SU-DHL-6 (cell line): ENCODE measurements around the gene SNX4.
"Not testable (repeated sequence)": the region's sequence is repeated elsewhere in the genome, so short reads cannot be mapped to it uniquely, and the experiment has no call there.

Source experiments
- H2AFZ ChIP-seq: fragments of 200-600 bp; sonication (generic); 2 replicates; pipeline ENCODE4 v1.6.1; 2014; ENCODE audit warnings: low read depth, mild to moderate bottlenecking, moderate library complexity, mixed read lengths, antibody characterized with exemption, low read length; ENCODE audit not compliant: severe bottlenecking
- H3F3A ChIP-seq: fragments of 200-600 bp; shearing (Covaris generic); 2 replicates; pipeline ENCODE4 v1.6.0; 2016; ENCODE audit warnings: antibody characterized with exemption, mild to moderate bottlenecking; ENCODE audit not compliant: insufficient read depth
- H3K27ac ChIP-seq: fragments of 200-600 bp; sonication (generic); 2 replicates; pipeline ENCODE4 v1.5.1; 2016; ENCODE audit warnings: low read depth, mild to moderate bottlenecking, low read length, moderate library complexity, mixed read lengths
- H3K27me3 ChIP-seq: fragments of 200-600 bp; sonication (generic), shearing (Covaris generic); 2 replicates; pipeline ENCODE4 v1.6.0; 2014; ENCODE audit warnings: mild to moderate bottlenecking, low read length
- H3K36me3 ChIP-seq: fragments of 200-600 bp; sonication (generic); 2 replicates; pipeline ENCODE4 v1.6.1; 2014; ENCODE audit warnings: mild to moderate bottlenecking, low read length, mixed read lengths
- H3K4me2 ChIP-seq: fragments of 300-600, 200-600 bp; shearing (Covaris generic), sonication (generic); 2 replicates; pipeline ENCODE4 v1.6.0; 2014; ENCODE audit warnings: low read length, low read depth, mild to moderate bottlenecking; ENCODE audit not compliant: poor library complexity, severe bottlenecking
- H3K4me3 ChIP-seq: fragments of 200-600 bp; sonication (generic); 2 replicates; pipeline ENCODE4 v1.5.1; 2014; ENCODE audit warnings: antibody characterized with exemption, low read length, mild to moderate bottlenecking, mixed read lengths; ENCODE audit not compliant: insufficient read depth, poor library complexity, severe bottlenecking
- H3K79me2 ChIP-seq: fragments of 200-600 bp; sonication (generic); 2 replicates; pipeline ENCODE4 v1.6.1; 2014; ENCODE audit warnings: mild to moderate bottlenecking, low read length, moderate library complexity; ENCODE audit not compliant: insufficient read depth
- H3K9ac ChIP-seq: fragments of 200-600 bp; sonication (generic); 2 replicates; pipeline ENCODE4 v1.7.0; 2014; ENCODE audit warnings: mild to moderate bottlenecking, low read length
- H3K9me2 ChIP-seq: fragments of 200-600 bp; sonication (generic); replicated peaks from 2 replicates; pipeline ENCODE4 v1.6.1; 2014; ENCODE audit warnings: low read length; ENCODE audit not compliant: insufficient read depth
- H3K9me3 ChIP-seq: fragments of 200-600 bp; sonication (generic); 2 replicates; pipeline ENCODE4 v1.6.1; 2014; ENCODE audit warnings: low read length, mixed read lengths; ENCODE audit not compliant: insufficient read depth
- H4K20me1 ChIP-seq: fragments of 200-600 bp; sonication (generic); 2 replicates; pipeline ENCODE4 v1.6.1; 2014; ENCODE audit warnings: low read depth, mild to moderate bottlenecking, antibody characterized with exemption, low read length, moderate library complexity, mixed read lengths
- CTCF ChIP-seq: fragments of 200-600 bp; sonication (generic); IDR thresholded peaks from one replicate; pipeline ENCODE4 v1.5.1; 2017; ENCODE audit warnings: antibody characterized with exemption, mild to moderate bottlenecking, low read length, moderate library complexity; ENCODE audit not compliant: insufficient read depth, poor library complexity, severe bottlenecking
- EZH2phosphoT487 ChIP-seq: fragments of 200-600 bp; sonication (generic), shearing (Covaris generic); conservative IDR thresholded peaks from 2 replicates; pipeline ENCODE4 v1.6.1; 2018; ENCODE audit warnings: mild to moderate bottlenecking, antibody characterized with exemption, low read length, moderate library complexity, mixed read lengths

The SNX4 gene

GRCh38 chr3:125410922-125411321 lies 109.1 kb downstream of the SNX4 start:
- Histone ChIP-seq H2AFZ (no peak overlapping the region), H3K36me3 (no peaks in the 10 kb centered on the region), H3K27ac (no peak overlapping the region), H3K9me3 (no peaks in the 10 kb centered on the region), H3K4me3 (no peak overlapping the region), H3F3A (no peaks in the 10 kb centered on the region), H4K20me1 (no peaks in the 10 kb centered on the region), H3K79me2 (no peaks in the 10 kb centered on the region), H3K4me2 (no peak overlapping the region), H3K9me2 (no peaks in the 10 kb centered on the region), H3K27me3 (no peaks in the 10 kb centered on the region), H3K9ac (no peak overlapping the region)
- TF ChIP-seq EZH2phosphoT487 (no peak), CTCF (no peak)

GRCh38 chr3:125406070-125406469 lies 113.9 kb downstream of the SNX4 start:
- Histone ChIP-seq H3K4me2 (no peak overlapping the region), H3K4me3 (no peak overlapping the region), H3K36me3 (no peaks in the 10 kb centered on the region), H3K9ac (no peak overlapping the region), H3F3A (no peaks in the 10 kb centered on the region), H2AFZ (no peak overlapping the region), H3K79me2 (no peaks in the 10 kb centered on the region), H3K9me3 (no peaks in the 10 kb centered on the region), H4K20me1 (no peaks in the 10 kb centered on the region), H3K27me3 (no peaks in the 10 kb centered on the region), H3K27ac (no peak overlapping the region), H3K9me2 (no peaks in the 10 kb centered on the region)
- TF ChIP-seq CTCF (no peak), EZH2phosphoT487 (no peak)

- not testable (repeated sequence) for H4K20me1 ChIP-seq
Observed at GRCh38 chr3:125405515-125405914, 114.5 kb downstream of the SNX4 start.

GRCh38 chr3:125403789-125404188 lies 116.2 kb downstream of the SNX4 start:
- Histone ChIP-seq H3K36me3 (no peaks in the 10 kb centered on the region), H3K4me2 (no peak overlapping the region), H3F3A (no peaks in the 10 kb centered on the region), H3K27me3 (no peaks in the 10 kb centered on the region), H3K79me2 (no peaks in the 10 kb centered on the region), H3K27ac (no peak overlapping the region), H3K9me3 (no peaks in the 10 kb centered on the region), H3K9ac (no peak overlapping the region), H4K20me1 (no peaks in the 10 kb centered on the region), H3K4me3 (no peak overlapping the region), H2AFZ (no peak overlapping the region), H3K9me2 (no peaks in the 10 kb centered on the region)
- no peak for TF ChIP-seq CTCF
- TF ChIP-seq EZH2phosphoT487 = no peak

More at GRCh38 chr3:125405515-125405914, 114.5 kb downstream of the SNX4 start:
- H3K27me3 ChIP-seq, H3F3A ChIP-seq, H3K79me2 ChIP-seq, H3K27ac ChIP-seq, H3K4me2 ChIP-seq, H3K36me3 ChIP-seq, H3K4me3 ChIP-seq, H3K9me2 ChIP-seq, H3K9me3 ChIP-seq, H3K9ac ChIP-seq, H2AFZ ChIP-seq: not testable (repeated sequence)
